Aorta (tissue), 5 donors: ENCODE data around the gene PITX1. TPM values are rescaled to one million over a fixed set of nuclear protein-coding genes. Genes with fewer than 3 reads are reported as not detected.
A peak's percentile ranks its signal among the peaks of the same experiment; 100 is the strongest.

Experiments
- ATAC-seq: fragments of 200-7000 bp; cut with Tn5 transposase; one replicate; pipeline ENCODE4 v1.9.1; 2022; ENCODE audit warnings: moderate library complexity; ENCODE audit not compliant: low FRiP score
- DNase-seq, 2 donors: peaks; one replicate each; pipeline ENCODE4 v3.0.0-alpha.2; 2020
- H3K27ac ChIP-seq, 2 donors: one replicate each; pipeline ENCODE4 v1.5.1; 2013; ENCODE audit warnings: low read length in 2 of 2, mild to moderate bottlenecking in 2 of 2, moderate library complexity in 2 of 2, control low read depth in 1 of 2, inconsistent platforms in 1 of 2, low read depth in 1 of 2
- H3K27me3 ChIP-seq, 2 donors: one replicate each; pipeline ENCODE4 v1.6.1; 2013; ENCODE audit warnings: control low read depth in 1 of 2, low read length in 1 of 2, mild to moderate bottlenecking in 1 of 2, moderate library complexity in 1 of 2; ENCODE audit not compliant: insufficient read depth in 2 of 2, control insufficient read depth in 1 of 2
- H3K36me3 ChIP-seq, 2 donors: one replicate each; pipeline ENCODE4 v1.6.1; 2013; ENCODE audit warnings: control low read depth in 1 of 2, low read length in 1 of 2, mild to moderate bottlenecking in 1 of 2; ENCODE audit not compliant: insufficient read depth in 2 of 2, control insufficient read depth in 1 of 2
- H3K4me1 ChIP-seq, 2 donors: one replicate each; pipeline ENCODE4 v1.6.1; 2013; ENCODE audit warnings: low read length in 2 of 2, control low read depth in 1 of 2, mild to moderate bottlenecking in 1 of 2, moderate library complexity in 1 of 2; ENCODE audit not compliant: insufficient read depth in 2 of 2, control insufficient read depth in 1 of 2
- H3K4me3 ChIP-seq, 2 donors: one replicate each; pipeline ENCODE4 v1.5.1; 2013; ENCODE audit warnings: low read length in 2 of 2, control low read depth in 1 of 2, mild to moderate bottlenecking in 1 of 2
- H3K9me3 ChIP-seq: one replicate; pipeline ENCODE4 v1.6.1; 2013; ENCODE audit warnings: mild to moderate bottlenecking, low read length; ENCODE audit not compliant: control insufficient read depth
- WGBS, 2 donors: extraction: QIAGEN DNeasy Blood & Tissue Kit; methylation state at CpG; one replicate each; pipeline ENCODE4 v1.1.7; 2013; 5-methylcytosine and 5-hydroxymethylcytosine counted together
- intact Hi-C, 2 donors: fragments of 100-400 bp; cut with DNase I; formaldehyde crosslinking; loops; one replicate each; pipeline versions ENCODE4 v1.14.2 to v1.15.0; 2022
- polyA plus RNA-seq, 2 donors: library from polyadenylated mRNA; stranded (reverse); fragments of 200-250 nt; gene quantifications; one replicate each; pipeline ENCODE4 v1.2.3, GENCODE V29; 2013
- total RNA-seq, 2 donors: library from RNA; stranded (reverse); fragmentation: NEBNext Ultra II Directional; extraction: Animal tissue kit (Norgen Biotek cat#: 25700); gene quantifications; one replicate each; pipeline ENCODE4 v1.2.1, GENCODE V29; 2021
- donor health status: healthy with polysubstance abuse.
- donor health status: Bipolar disorder and iron deficiency.
- donor health status: DM: no; HTN: no; CAD: no.
- donor health status: DM: no; HTN: no; CAD: no.
- donor health status: DM: yes; HTN: yes; CAD: no.

PITX1 gene
- total and polyA plus RNA-seq, 4 donors = 0.39 to 2.3 (median 0.49) TPM; not detected in 1

GRCh38 chr5:135063511-135064234 is 29.6 kb upstream of the PITX1 start:
- peak in 1 of 2 donors; percentile 65 for DNase-seq
- intact Hi-C loops = no loop called here
- Histone ChIP-seq H3K4me1 (no peaks in the 10 kb centered on the region), H3K9me3 (no peaks in the 10 kb centered on the region), H3K27me3 (no peaks in the 10 kb centered on the region), H3K36me3 (no peaks in the 10 kb centered on the region), H3K27ac (no peak overlapping the region), H3K4me3 (no peak overlapping the region)
- no peak for ATAC-seq
- WGBS, 2 donors = 82 to 84% methylated on average over 14 of the region's 14 CpGs

- Histone ChIP-seq H3K4me3 (no peak overlapping the region), H3K36me3 (no peaks in the 10 kb centered on the region), H3K4me1 (no peaks in the 10 kb centered on the region), H3K27ac (no peak overlapping the region), H3K9me3 (no peaks in the 10 kb centered on the region), H3K27me3 (no peaks in the 10 kb centered on the region)
- intact Hi-C loops = no loop called here
- WGBS, 2 donors = 97% methylated on average over 8 of the region's 8 CpGs
- ATAC-seq (no peak), DNase-seq (peak in 1 of 2 donors; percentile 42)
Observed at GRCh38 chr5:135063056-135063445, 29.0 kb upstream of the PITX1 start.

DNA sequence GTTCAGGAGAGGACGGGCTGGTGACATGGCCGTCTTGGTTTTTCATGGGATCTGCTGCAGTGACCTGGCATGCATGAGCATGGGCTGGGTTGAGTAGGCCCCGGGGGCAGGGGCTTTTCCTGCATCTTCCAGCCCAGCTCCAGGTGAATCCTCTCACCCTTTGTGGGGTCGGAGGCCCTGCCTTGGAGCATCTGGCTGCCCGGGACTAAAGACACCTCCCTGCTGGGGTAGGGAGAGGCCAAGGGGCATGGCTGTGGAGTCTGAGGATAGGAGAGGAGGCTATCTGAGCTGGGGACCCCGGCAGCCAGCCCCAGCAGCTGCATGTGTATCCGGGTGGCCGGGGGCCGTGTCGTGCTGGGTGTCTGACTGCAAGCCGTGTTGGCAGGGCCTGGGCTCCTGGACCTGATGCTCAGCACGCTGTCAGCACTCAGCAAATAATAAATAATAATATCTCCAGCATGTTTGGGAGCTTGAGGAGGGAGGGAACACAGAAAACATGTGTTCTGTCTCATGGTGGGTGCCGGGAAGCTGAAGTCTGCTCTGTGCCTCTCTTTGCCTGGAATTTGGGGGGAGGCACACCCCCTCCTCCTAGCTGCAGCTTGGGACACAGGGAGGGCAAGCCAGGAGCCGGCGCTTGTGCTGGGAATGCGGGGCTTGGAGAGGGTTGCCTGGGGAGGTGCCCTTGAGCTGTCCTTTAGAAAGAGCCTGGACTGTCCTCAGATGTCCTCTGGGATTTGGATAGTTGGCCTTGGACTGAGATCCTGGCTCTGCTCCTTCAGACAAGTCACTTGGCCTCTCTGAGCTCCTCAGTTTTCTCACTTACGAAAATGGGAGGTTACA is 28.4 kb upstream of the PITX1 start:
- no peaks in the 10 kb centered on the region for H3K27me3 ChIP-seq
- no peak overlapping the region for H3K4me3 ChIP-seq
- no peak overlapping the region for H3K27ac ChIP-seq
- no peaks in the 10 kb centered on the region for H3K36me3 ChIP-seq
- WGBS, 2 donors = 82 to 83% methylated on average over 17 of the region's 17 CpGs
- ATAC-seq (no peak), DNase-seq (peak in 1 of 2 donors; percentile 68)
- H3K4me1 ChIP-seq = no peaks in the 10 kb centered on the region
- intact Hi-C loops = no loop called here
- no peaks in the 10 kb centered on the region for H3K9me3 ChIP-seq

- H3K27me3 ChIP-seq = no peaks in the 10 kb centered on the region
- H3K9me3 ChIP-seq = no peaks in the 10 kb centered on the region
- no peak overlapping the region for H3K4me3 ChIP-seq
- intact Hi-C loops = no loop called here
- ATAC-seq (no peak), DNase-seq (peak in 1 of 2 donors; percentile 35)
- no peak overlapping the region for H3K27ac ChIP-seq
- no peaks in the 10 kb centered on the region for H3K4me1 ChIP-seq
- WGBS, 2 donors = 92 to 97% methylated on average over 6 of the region's 6 CpGs
- H3K36me3 ChIP-seq = no peaks in the 10 kb centered on the region
Observed at GRCh38 chr5:135061001-135061400, 27.0 kb upstream of the PITX1 start.

GRCh38 chr5:135060021-135060420 is 26.0 kb upstream of the PITX1 start:
- no peak overlapping the region for H3K4me3 ChIP-seq
- peaks cover 0 to 3% of the 10 kb centered on the region in 2 donors for H3K4me1 ChIP-seq
- no peak overlapping the region for H3K27ac ChIP-seq
- intact Hi-C loops = no loop called here
- DNase-seq = peak in 1 of 2 donors; percentile 37
- no peaks in the 10 kb centered on the region for H3K36me3 ChIP-seq
- ATAC-seq = no peak
- no peaks in the 10 kb centered on the region for H3K9me3 ChIP-seq
- 89 to 90% methylated on average over 3 of the region's 3 CpGs for WGBS, 2 donors
- H3K27me3 ChIP-seq = no peaks in the 10 kb centered on the region

DNA sequence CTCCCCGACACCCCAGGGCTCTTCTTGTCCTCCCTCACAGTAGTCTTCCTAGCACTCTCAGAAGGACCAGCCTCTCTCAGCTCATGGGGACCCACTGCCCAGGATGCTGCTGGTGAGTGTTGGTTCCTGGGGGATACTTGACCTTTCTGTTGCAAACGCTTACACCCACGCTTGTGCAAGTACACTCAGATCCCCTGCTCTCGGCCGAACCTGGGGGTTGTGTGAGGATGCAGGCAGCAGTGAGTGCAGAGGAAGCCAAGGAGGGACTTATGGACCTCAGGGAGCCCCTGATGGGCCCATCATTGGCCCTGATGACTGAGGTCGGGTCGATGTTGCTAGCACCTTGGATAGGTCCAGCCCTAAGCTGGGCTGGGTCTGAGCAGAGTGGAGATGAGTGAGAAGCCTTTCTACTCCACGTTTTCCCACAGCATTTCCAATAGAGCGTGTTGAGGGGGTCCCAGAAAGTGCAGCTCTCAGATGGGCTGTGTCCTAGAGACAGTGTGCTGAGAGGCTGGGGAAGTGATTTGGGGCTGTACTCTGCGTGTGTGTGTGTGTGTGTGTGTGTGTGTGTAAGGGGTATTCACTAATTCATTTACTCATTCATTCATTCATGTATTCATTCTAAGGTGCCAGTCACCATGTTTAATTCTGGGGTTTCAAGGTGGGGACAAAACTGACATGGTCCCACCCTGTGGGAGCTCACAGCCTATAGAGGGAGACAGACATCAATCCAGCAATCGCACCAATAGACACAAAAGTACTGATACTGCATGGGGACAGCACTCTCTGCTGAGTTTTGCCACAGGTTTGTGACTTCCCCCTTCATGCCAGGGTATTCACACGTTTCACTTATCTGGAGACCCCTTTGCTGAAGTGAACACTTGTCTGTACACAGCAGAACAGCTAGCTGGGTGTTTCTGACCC is 25.2 kb upstream of the PITX1 start:
- intact Hi-C loops = no loop called here
- 80% methylated on average over 12 of the region's 12 CpGs for WGBS, 2 donors
- peaks cover 0 to 3% of the 10 kb centered on the region in 2 donors for H3K4me1 ChIP-seq
- ATAC-seq (no peak), DNase-seq (peak in 1 of 2 donors; percentile 59)
- no peaks in the 10 kb centered on the region for H3K27me3 ChIP-seq
- H3K36me3 ChIP-seq = no peaks in the 10 kb centered on the region
- H3K9me3 ChIP-seq = no peaks in the 10 kb centered on the region
- no peak overlapping the region for H3K4me3 ChIP-seq
- no peak overlapping the region for H3K27ac ChIP-seq

GRCh38 chr5:135058331-135058732 is 24.3 kb upstream of the PITX1 start:
- intact Hi-C loops = no loop called here
- Histone ChIP-seq H3K36me3 (no peaks in the 10 kb centered on the region), H3K4me1 (peaks cover 0 to 3% of the 10 kb centered on the region in 2 donors), H3K27me3 (no peaks in the 10 kb centered on the region), H3K9me3 (no peaks in the 10 kb centered on the region), H3K27ac (no peak overlapping the region), H3K4me3 (no peak overlapping the region)
- 90 to 93% methylated on average over 8 of the region's 8 CpGs for WGBS, 2 donors
- peak in 1 of 2 donors; percentile 57 for DNase-seq
- no peak for ATAC-seq

GRCh38 chr5:135057233-135057632 is 23.2 kb upstream of the PITX1 start:
- no peak overlapping the region for H3K27ac ChIP-seq
- H3K9me3 ChIP-seq = no peaks in the 10 kb centered on the region
- H3K36me3 ChIP-seq = no peaks in the 10 kb centered on the region
- no peaks in the 10 kb centered on the region for H3K27me3 ChIP-seq
- H3K4me3 ChIP-seq = no peak overlapping the region
- 86% methylated on average over 2 of the region's 2 CpGs for WGBS, 2 donors
- peaks cover 0 to 3% of the 10 kb centered on the region in 2 donors for H3K4me1 ChIP-seq
- DNase-seq (no peak), ATAC-seq (no peak)
- intact Hi-C loops = no loop called here
